ENCODE data around the gene DAAM1. TPM values are rescaled to one million over a fixed set of nuclear protein-coding genes. Genes with fewer than 3 reads are reported as not detected.
A peak's percentile ranks its signal among the peaks of the same experiment; 100 is the strongest.

Gene DAAM1
- total RNA-seq, 1 experiment from 2014 or later = 0.57 TPM

DNA sequence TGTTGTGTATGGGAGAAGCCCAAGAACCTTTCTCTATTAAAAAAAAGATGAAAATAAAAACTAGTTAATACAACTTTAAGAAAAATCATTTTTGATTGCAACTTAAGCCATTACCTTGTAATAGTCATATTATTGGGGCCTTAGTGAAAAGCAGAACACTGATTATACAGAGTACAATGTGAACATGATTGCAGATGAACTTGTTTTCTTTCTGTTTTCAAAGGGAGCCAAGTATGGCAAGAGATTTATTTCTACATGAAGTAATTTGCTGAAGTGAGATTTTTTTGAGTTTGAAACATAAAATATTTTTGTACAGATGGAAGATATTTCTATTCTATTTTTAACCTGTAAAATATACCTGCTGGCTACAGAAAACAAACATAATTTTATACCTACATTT lies 171.8 kb downstream of the DAAM1 start:
- in situ Hi-C loops (cut with HindIII; ENCODE audit: low pct_unique_long_range_greater_than_20kb, low sequenced_read_pairs) = no loop called here
- no peak for DNase-seq (ENCODE audit: low read depth)

DNA sequence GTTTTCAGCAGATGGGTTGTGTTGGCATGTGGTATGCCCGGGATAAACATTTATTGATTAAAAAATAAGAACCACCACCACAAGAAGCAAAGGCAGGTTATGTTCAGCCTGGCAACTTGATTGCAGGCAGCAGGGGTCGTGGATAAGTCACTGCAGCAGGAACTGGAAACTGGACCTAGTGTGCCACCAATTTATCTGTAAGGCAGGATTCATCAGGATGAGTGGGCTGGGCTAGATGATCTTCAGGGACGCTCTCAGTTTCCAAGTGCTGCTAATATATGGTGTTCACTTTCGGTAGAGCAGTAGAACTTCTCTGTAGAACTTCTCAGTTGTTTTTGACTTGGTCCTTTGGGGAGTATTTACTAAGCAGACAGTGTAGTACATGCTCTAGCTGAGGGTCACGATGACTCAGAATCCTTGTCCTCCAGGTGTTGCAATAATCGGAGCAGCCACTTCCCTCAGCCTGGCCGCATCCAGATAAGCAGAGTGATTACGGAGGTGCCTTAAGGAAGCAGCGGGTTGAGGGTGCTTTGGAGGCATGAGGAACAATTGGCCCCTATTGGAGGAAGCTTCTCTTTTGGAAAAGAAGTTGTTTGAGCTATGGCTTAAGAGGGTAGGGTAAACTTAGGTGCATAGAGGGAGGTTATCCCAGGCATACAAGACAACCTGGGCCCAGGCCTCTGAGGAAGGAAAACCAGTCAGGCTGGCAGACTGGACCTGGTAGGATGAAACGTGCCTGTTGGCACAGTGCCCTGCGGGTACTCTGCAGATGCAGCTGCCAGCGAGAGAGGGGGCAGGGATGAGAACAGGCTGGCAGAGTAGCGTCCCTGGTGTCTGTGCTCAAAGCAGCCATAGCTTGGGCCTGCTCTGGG lies 172.7 kb downstream of the DAAM1 start:
- in situ Hi-C loops (cut with HindIII; ENCODE audit: low pct_unique_long_range_greater_than_20kb, low sequenced_read_pairs) = no loop called here
- peak; percentile 51 for DNase-seq (ENCODE audit: low read depth)

DNA sequence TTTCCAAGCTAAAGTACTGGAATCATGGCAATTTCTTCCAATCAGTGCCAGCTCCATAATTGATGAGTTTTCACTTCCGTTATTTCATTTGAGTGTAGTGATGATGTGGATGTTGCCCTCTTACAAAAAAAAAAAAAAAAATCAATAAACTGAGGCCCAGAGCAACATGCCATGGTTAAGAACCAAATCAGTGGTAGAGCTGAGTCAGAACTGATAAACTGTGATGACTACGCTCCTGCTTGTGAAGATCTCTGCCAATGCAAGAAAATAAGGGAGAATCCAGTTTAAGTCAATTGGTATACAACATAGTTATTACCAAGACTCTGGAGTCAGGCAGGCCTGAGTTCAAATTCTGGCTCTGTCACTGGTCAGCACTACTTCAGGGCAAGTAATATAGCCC lies 174.0 kb downstream of the DAAM1 start:
- in situ Hi-C loops (cut with HindIII; ENCODE audit: low pct_unique_long_range_greater_than_20kb, low sequenced_read_pairs) = no loop called here
- no peak for DNase-seq (ENCODE audit: low read depth)

DNA sequence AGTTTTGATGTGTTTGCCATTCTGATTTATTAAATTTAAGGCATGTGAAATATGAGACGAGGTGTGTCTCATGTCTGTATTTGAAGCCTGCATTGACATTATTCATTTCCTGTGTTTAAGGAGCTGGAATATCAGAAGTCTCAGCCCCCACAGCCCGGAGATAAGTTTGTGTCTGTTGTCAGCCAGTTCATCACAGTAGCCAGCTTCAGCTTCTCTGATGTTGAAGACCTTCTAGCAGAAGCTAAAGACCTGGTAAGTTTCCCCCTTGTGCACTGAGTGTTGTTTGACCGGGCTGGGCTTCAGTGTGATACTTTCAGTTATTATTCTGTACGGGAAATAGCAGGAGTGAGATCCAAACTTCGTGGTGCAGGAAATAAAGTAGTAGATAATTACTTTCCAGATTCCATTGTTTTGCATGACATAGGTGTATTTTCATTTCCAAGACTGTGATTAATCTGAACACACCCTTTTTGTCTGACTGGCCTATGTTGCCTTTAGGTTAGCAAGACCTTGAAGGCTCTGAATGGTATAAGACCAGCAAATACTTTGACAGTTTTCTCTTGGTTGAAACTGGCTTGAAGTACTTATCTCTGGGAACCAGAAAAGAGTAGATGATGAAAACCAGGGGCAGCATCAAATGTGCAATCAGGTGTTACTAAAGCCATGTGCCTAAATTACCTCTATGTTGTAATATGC lies 175.2 kb downstream of the DAAM1 start:
- in situ Hi-C loops (cut with HindIII; ENCODE audit: low pct_unique_long_range_greater_than_20kb, low sequenced_read_pairs) = no loop called here
- no peak for DNase-seq (ENCODE audit: low read depth)

DNA sequence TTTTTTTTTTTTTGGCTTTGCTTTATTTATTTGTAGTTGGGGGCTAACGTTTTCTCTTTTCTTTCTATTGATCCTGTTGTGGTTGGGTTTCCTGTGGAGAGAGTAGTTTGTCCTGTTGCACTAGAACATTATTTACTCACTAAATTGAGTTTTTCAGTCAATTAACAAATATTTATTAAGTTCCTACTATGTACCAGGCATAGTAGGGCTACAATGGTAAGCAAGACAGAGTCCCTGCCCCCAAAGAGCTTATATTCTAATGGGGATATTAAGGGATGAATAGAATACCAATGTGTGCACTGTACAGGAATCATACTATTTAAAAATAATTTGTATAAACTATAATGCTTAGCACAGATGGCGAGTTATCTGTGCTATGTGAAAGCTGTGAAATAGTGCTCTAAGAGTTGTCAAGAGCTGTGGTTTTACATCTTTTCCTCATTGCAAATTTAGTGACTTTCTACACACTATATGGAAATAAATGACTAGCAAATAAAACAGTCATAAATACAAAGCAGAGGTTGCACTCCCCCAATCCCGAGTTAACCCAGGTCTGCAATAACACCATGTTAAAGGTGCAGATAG lies 181.8 kb downstream of the DAAM1 start:
- in situ Hi-C loops (cut with HindIII; ENCODE audit: low pct_unique_long_range_greater_than_20kb, low sequenced_read_pairs) = no loop called here
- DNase-seq (ENCODE audit: low read depth) = no peak

DNA sequence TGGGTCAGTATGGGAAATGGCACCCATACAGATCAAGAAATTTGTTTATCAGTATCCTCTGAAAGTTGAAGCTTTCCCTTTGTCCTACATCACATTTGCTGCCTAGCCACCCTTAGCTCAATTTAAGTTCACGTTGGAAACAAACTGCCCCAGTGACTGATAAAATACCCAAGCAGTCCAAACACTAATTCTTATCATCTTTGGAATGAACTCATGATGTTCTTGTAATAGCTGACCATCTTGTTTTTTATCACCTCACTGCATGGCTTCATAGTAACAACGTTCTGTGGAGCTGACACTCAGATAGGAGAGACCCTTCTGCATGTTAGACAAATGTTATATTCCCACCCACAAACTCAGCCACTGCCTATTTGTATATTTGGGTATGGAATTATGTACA lies 183.3 kb downstream of the DAAM1 start:
- in situ Hi-C loops (cut with HindIII; ENCODE audit: low pct_unique_long_range_greater_than_20kb, low sequenced_read_pairs) = no loop called here

DNA sequence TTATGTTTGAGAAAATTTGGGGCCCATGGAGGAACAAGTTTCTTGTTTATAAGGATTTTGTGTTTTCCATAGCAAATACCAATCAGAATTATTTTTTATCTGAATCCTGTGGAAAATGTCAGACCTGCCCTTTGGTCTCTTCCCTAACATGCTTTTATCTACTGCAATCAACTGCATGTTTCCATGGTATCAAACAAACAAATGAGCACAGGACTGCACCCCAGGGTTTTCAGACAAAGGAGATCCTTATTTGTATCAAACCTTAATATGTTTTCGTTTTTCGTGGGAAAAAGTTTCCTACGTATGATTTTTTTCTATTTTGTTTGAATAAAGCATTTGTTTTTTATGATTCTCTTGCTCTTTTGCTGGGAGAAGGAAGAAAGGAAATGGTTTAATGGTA lies 185.6 kb downstream of the DAAM1 start:
- no peak for DNase-seq (ENCODE audit: low read depth)
- in situ Hi-C loops (cut with HindIII; ENCODE audit: low pct_unique_long_range_greater_than_20kb, low sequenced_read_pairs) = no loop called here

More for the DNA sequence above, 183.3 kb downstream of the DAAM1 start:
- no peak for DNase-seq (ENCODE audit: low read depth)

DNA sequence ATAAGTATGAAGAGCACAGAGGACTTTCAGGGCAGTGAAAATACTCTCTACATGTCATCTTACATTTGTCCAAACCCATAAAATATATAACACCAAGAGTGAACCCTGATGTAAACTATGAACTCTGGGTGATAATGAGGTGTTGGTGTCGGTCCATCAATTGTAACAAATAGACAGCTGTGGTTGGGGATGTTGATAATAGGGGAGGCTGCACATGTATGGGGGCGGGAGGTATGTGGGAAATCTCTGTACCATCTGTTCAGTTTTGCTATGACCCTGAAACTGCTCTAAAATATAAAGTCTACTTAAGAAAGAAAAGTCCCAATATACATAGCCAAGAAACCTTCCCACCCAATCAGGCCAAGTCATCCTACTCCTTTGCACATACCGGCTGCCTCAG lies 188.2 kb downstream of the DAAM1 start:
- in situ Hi-C loops (cut with HindIII; ENCODE audit: low pct_unique_long_range_greater_than_20kb, low sequenced_read_pairs) = no loop called here

DNA sequence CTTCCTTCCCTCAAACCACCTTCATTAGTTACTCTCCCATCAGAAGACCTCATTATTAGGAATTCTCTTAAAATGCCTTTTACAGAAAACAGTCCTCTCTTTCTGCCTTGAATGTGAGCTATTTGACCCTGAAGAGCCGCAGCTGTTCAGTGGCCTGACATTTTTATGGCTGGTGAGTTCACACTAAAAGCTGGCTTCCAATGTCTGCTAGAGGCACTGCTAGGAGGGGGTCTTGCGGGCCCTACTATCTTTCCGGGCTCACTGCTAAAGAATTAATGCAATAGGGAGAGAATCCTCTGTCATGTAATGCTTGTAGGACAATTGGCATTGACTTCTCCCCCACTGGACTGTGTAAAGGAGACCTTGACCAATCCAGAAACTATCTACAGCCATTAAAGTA lies 189.0 kb downstream of the DAAM1 start:
- no peak for DNase-seq (ENCODE audit: low read depth)
- in situ Hi-C loops (cut with HindIII; ENCODE audit: low pct_unique_long_range_greater_than_20kb, low sequenced_read_pairs) = no loop called here

More for the DNA sequence above, 188.2 kb downstream of the DAAM1 start:
- no peak for DNase-seq (ENCODE audit: low read depth)

DNA sequence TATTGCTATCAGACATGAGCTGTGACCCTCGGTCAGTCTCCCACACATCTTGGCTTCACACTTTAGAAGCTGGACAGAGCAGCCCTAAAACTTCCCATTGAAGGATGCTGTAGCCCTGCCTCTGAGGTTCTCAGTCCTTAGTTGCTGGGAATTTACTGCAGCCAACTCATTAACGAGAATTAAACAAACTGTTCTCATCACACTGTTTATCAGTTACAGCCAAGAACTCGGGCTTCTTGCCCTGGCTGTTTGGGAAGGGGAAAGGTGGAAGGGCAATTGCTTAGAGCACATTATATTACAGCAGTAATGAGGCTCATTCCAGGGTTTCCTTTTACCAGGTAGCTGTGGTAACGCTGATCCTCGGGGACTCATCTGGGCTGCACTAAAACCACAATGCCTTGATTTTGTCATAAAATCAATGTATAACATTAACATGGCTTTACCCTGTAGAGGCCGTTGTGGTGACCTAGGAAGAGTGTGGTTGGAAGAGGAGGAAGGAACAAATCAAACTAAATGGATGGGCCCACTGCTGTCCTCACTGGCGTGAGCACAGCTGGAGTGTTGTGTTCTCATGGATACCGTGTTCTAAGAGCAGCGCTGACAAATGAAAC lies 189.6 kb downstream of the DAAM1 start:
- in situ Hi-C loops (cut with HindIII; ENCODE audit: low pct_unique_long_range_greater_than_20kb, low sequenced_read_pairs) = no loop called here
- no peak for DNase-seq (ENCODE audit: low read depth)

DNA sequence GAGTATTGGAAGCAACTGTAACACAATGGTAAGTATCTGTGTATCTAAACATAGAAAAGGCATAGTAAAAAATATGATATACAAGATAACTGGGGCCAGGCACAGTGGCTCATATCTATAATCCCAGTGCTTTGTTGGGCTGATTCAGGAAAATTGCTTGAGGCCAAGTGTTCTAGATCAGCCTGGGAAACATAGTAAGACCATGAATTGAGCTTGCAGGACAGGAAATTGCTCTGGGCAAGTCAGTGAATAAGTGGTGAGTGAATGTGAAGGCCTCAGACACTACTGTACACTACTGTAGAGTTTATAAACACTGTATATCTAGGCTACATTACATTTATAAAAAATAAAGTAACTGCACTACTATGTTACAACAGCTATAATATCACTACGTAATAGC lies 201.5 kb downstream of the DAAM1 start:
- no peak for DNase-seq (ENCODE audit: low read depth)
- in situ Hi-C loops (cut with HindIII; ENCODE audit: low pct_unique_long_range_greater_than_20kb, low sequenced_read_pairs) = no loop called here

DNA sequence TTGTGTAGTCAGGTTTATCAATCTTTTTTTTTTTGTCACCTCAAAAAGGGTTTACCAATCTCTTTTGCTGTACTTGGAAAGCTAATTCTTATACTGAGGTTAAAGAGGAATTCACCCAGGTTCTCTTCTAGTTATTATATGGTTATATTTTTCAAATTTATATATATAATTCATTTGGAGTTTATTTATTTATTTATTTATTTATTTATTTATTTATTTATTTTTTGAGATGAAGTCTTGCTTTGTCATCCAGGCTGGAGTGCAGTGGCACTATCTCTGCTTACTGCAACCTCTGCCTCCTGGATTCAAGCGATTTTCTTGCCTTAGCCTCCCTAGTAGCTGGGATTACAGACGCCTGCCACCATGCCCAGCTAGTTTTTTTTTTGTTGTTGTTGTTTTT lies 202.9 kb downstream of the DAAM1 start:
- in situ Hi-C loops (cut with HindIII; ENCODE audit: low pct_unique_long_range_greater_than_20kb, low sequenced_read_pairs) = no loop called here
- no peak for DNase-seq (ENCODE audit: low read depth)

DNA sequence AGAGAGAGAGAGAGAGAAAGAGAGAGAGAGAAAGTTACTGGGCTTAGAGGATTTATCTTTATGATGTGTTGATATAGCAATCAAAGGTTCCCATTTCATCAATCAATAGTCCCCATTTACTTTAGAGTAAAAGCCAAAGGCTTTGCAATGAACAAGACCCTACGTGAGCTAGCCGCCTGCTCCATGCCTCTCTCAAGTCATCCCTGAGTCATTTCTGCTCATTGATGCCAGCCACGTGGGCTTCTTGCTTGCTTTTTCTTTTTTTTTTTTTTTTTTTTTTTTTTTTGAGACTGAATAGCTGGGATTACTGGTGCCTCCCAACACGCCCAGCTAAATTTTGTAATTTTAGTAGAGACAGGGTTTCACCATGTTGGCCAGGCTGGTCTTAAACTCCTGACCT lies 205.8 kb downstream of the DAAM1 start:
- in situ Hi-C loops (cut with HindIII; ENCODE audit: low pct_unique_long_range_greater_than_20kb, low sequenced_read_pairs) = no loop called here
- DNase-seq (ENCODE audit: low read depth) = no peak

DNA sequence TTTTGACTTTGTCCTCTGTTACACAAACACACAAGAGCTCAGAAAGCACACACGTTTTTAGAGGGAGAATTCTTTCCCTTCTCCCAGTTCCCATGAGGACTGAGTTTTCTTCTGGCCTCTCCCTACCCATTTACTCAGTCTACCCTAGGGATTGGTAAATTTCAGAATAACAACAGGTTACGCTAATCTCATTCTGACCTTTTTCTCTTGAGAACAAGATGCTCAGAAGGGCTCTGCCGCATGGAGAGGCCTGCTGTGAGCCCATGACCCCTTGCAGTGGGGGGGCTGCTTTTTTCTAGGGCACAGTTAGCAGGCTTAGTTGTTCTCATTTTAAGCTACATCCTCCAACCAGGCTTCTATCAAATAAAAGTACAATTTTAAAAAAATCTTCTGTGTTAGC lies 207.2 kb downstream of the DAAM1 start:
- in situ Hi-C loops (cut with HindIII; ENCODE audit: low pct_unique_long_range_greater_than_20kb, low sequenced_read_pairs) = no loop called here
- no peak for DNase-seq (ENCODE audit: low read depth)

DNA sequence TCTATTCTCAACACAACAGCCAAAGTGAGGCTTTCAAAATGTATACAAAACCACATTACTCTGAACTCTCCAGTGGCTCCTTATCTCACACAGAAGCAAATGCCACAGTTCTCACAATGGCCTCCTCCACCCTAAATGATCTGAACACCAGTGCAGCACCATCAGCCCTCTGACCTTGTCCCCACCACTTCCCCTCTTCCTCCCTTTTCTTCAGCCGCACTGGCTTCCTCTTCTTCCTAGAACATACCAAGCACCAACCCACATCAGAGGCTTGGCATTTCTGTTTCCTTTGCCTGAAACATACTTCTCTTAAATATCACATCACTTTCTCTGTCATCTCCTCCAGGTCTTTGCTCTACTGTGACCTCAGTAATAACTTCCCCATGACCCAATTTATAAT lies 210.4 kb downstream of the DAAM1 start:
- no peak for DNase-seq (ENCODE audit: low read depth)
- in situ Hi-C loops (cut with HindIII; ENCODE audit: low pct_unique_long_range_greater_than_20kb, low sequenced_read_pairs) = no loop called here

DNA sequence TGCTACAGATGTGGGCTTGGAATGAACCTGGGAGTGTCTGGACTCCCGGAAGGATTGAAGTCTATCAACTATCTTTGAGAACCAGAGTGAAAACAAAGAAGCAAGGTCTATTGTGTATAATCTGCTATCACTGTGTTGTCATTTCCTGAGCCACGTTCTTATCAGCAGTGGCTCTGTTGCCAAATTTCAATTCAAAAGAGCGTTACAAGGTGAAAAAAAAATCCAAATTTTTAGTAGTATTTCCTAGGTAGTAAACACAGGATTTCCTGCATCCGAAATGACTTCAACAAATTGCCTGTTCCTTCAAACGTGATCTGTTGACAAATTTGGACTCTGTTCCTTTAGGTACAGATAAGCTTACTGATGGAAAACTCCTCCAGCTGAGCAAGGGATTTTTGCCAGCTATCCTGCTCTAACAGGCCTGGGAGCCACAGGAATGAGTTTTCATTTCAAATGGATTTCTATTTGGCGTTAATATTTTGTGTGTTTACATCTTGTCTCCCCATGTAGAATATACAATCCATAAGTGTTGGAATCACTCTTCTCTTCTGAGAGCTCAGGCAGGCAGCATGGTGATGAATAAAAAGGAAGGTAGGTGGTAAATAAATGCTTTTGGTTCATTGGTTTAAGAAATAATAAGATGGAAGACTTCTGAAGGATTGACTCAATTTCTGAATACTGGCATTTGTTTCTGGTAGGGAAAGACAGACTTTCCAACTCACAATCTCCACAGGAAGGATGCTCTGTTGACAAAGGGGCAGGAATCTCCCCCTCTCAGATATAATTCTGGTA lies 218.2 kb downstream of the DAAM1 start:
- DNase-seq (ENCODE audit: low read depth) = no peak

DNA sequence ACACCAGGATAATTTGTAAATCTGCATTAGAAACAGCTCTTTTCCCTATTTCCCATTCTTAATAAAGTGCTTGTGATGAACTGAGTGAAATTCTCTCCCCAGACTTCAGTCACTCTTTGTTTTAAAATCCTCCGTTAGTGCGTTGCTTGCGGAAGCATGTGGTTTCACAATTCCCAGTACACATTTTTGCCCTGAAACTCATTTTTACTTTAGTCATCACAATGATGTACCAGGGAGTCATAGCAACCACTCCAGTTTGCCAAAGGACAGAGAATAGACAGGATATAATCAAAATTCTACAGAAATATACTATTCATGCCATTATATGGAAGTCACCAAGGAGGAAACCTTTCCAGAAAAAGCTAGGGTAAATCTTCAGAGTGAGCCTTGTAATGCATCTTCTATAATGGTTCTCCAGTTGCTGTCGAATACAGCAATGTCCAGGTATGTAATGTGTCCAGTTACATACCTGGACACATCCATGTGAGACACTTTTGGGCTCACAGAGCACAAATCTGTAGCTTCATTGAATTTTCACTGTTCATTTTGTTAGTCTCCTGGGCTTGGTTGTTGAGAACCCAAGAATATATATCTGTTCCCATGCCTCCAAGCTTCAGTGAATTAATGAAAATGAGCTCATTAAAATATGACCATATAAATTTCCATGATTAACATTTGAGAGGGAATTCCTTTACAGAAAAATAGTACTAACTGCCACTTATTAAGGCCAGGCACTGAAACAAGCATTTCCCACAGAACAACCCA lies 219.0 kb downstream of the DAAM1 start:
- no peak for DNase-seq (ENCODE audit: low read depth)

More for the DNA sequence above, 218.2 kb downstream of the DAAM1 start:
- in situ Hi-C loops (cut with HindIII; ENCODE audit: low pct_unique_long_range_greater_than_20kb, low sequenced_read_pairs) = no loop called here

More for the DNA sequence above, 219.0 kb downstream of the DAAM1 start:
- in situ Hi-C loops (cut with HindIII; ENCODE audit: low pct_unique_long_range_greater_than_20kb, low sequenced_read_pairs) = no loop called here

Data from Caki2 (cell line).